Measurements from ENCODE around the gene MRTFA. TPM values are rescaled to one million over a fixed set of nuclear protein-coding genes. Genes with fewer than 3 reads are reported as not detected.

Gene MRTFA
- total RNA-seq, 1 experiment from 2014 or later = 52.7 TPM

GRCh38 chr22:40395607-40396006 is 240.9 kb downstream of the MRTFA start:
- Mint-ChIP-seq H3K4me1 (ENCODE audit: insufficient read depth, unreplicated experiment) (peaks cover 5% of the 10 kb centered on the region), H3K27ac (ENCODE audit: low read depth, unreplicated experiment) (no peak overlapping the region), H3K4me3 (ENCODE audit: unreplicated experiment) (no peak overlapping the region), H3K36me3 (ENCODE audit: insufficient read depth, unreplicated experiment) (peaks cover 22% of the 10 kb centered on the region), H3K27me3 (ENCODE audit: insufficient read depth, unreplicated experiment) (no peaks in the 10 kb centered on the region), H3K9me3 (ENCODE audit: unreplicated experiment) (no peaks in the 10 kb centered on the region)
- ChIA-PET POLR2A (no interaction called here), CTCF (no interaction called here)
- TF ChIP-seq CTCF (IDR thresholded peaks at IDR 0.05; ENCODE audit: unreplicated experiment) = no peak
- intact Hi-C loops (cut with micrococcal nuclease) = no loop called here
- BruUV-seq (replicated peaks) = no TSS peak
- no peak for DNase-seq (ENCODE audit: unreplicated experiment)

GRCh38 chr22:40394607-40395006 is 241.9 kb downstream of the MRTFA start:
- ChIA-PET POLR2A (no interaction called here), CTCF (interaction anchor here (1.1 kb wide), 1 partner anchor 42 kb away, joined by 3 read pairs; no protein-coding TSS in a partner anchor)
- Mint-ChIP-seq H3K9me3 (ENCODE audit: unreplicated experiment) (no peaks in the 10 kb centered on the region), H3K27me3 (ENCODE audit: insufficient read depth, unreplicated experiment) (no peaks in the 10 kb centered on the region), H3K4me1 (ENCODE audit: insufficient read depth, unreplicated experiment) (peaks cover 5% of the 10 kb centered on the region), H3K36me3 (ENCODE audit: insufficient read depth, unreplicated experiment) (peaks cover 15% of the 10 kb centered on the region), H3K4me3 (ENCODE audit: unreplicated experiment) (no peak overlapping the region), H3K27ac (ENCODE audit: low read depth, unreplicated experiment) (no peak overlapping the region)
- DNase-seq (ENCODE audit: unreplicated experiment) = no peak
- BruUV-seq (replicated peaks) = no TSS peak
- no peak for TF ChIP-seq CTCF (IDR thresholded peaks at IDR 0.05; ENCODE audit: unreplicated experiment)
- intact Hi-C loops (cut with micrococcal nuclease) = no loop called here

GRCh38 chr22:40392618-40393017 is 243.9 kb downstream of the MRTFA start:
- intact Hi-C loops (cut with micrococcal nuclease) = no loop called here
- H3K36me3 Mint-ChIP-seq (ENCODE audit: insufficient read depth, unreplicated experiment) = peaks cover 12% of the 10 kb centered on the region
- ChIA-PET CTCF (interaction anchor here (0.6 kb wide), 1 partner anchor 25 kb away, joined by 4 read pairs; no protein-coding TSS in a partner anchor), POLR2A (no interaction called here)
- peaks cover 5% of the 10 kb centered on the region for H3K4me1 Mint-ChIP-seq (ENCODE audit: insufficient read depth, unreplicated experiment)
- no peak overlapping the region for H3K27ac Mint-ChIP-seq (ENCODE audit: low read depth, unreplicated experiment)
- DNase-seq (ENCODE audit: unreplicated experiment) = no peak
- no peak overlapping the region for H3K4me3 Mint-ChIP-seq (ENCODE audit: unreplicated experiment)
- no peaks in the 10 kb centered on the region for H3K27me3 Mint-ChIP-seq (ENCODE audit: insufficient read depth, unreplicated experiment)
- TF ChIP-seq CTCF (IDR thresholded peaks at IDR 0.05; ENCODE audit: unreplicated experiment) = no peak
- no TSS peak for BruUV-seq (replicated peaks)
- no peaks in the 10 kb centered on the region for H3K9me3 Mint-ChIP-seq (ENCODE audit: unreplicated experiment)

DNA sequence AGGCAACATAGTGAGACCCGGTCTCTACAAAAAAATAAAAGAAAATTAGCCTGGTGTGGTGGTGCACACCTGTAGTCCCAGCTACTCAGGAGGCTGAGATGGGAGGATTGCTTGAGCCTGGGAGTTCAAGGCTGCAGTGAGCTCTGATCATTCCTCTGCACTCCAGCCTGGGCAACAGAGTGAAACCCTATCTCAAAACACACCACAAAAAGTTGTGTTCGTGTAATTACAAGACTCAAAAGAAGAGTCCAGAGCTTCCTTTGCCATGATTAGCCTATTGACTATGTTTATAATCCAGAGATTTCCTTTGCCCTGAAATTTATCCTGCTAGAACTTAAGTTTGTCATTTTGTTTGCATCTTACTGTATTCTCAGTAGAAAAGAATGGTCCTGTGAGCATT is 245.1 kb downstream of the MRTFA start:
- no peaks in the 10 kb centered on the region for H3K27me3 Mint-ChIP-seq (ENCODE audit: insufficient read depth, unreplicated experiment)
- no peak for DNase-seq (ENCODE audit: unreplicated experiment)
- POLR2A ChIA-PET = interaction anchor here (0.6 to 0.9 kb wide), 2 partner anchors 15 to 45 kb away, joined by 3 read pairs; no protein-coding TSS in a partner anchor
- no peaks in the 10 kb centered on the region for H3K9me3 Mint-ChIP-seq (ENCODE audit: unreplicated experiment)
- H3K4me1 Mint-ChIP-seq (ENCODE audit: insufficient read depth, unreplicated experiment) = peaks cover 5% of the 10 kb centered on the region
- intact Hi-C loops (cut with micrococcal nuclease) = no loop called here
- no peak for TF ChIP-seq CTCF (IDR thresholded peaks at IDR 0.05; ENCODE audit: unreplicated experiment)
- CTCF ChIA-PET = interaction anchor here (0.6 kb wide), 1 partner anchor 17 kb away, joined by 3 read pairs; no protein-coding TSS in a partner anchor
- H3K4me3 Mint-ChIP-seq (ENCODE audit: unreplicated experiment) = no peak overlapping the region
- peaks cover 9% of the 10 kb centered on the region for H3K36me3 Mint-ChIP-seq (ENCODE audit: insufficient read depth, unreplicated experiment)
- no TSS peak for BruUV-seq (replicated peaks)
- no peak overlapping the region for H3K27ac Mint-ChIP-seq (ENCODE audit: low read depth, unreplicated experiment)
